OCI-LY3 (cell line): Measurements from ENCODE around the gene RFC4.
"Not testable (repeated sequence)": the region's sequence is repeated elsewhere in the genome, so short reads cannot be mapped to it uniquely, and the experiment has no call there.

Experiments
- CTCF ChIP-seq: fragments of 200-600, 300-600 bp; sonication (generic); IDR thresholded peaks from 2 replicates; pipeline ENCODE4 v1.5.1; 2014; ENCODE audit warnings: antibody characterized with exemption, low read length, low read depth
- EZH2phosphoT487 ChIP-seq: fragments of 200-600 bp; shearing (Covaris generic); IDR thresholded peaks from 2 replicates; pipeline ENCODE4 v1.6.1; 2018; ENCODE audit warnings: antibody characterized with exemption, mixed run types, low read depth

- not testable (repeated sequence) for TF ChIP-seq CTCF, EZH2phosphoT487
These were observed 5.0 kb upstream of the RFC4 start for GRCh38 chr3:186811313-186811712.
